ENCODE results near the gene MACC1.

MACC1 gene

DNA sequence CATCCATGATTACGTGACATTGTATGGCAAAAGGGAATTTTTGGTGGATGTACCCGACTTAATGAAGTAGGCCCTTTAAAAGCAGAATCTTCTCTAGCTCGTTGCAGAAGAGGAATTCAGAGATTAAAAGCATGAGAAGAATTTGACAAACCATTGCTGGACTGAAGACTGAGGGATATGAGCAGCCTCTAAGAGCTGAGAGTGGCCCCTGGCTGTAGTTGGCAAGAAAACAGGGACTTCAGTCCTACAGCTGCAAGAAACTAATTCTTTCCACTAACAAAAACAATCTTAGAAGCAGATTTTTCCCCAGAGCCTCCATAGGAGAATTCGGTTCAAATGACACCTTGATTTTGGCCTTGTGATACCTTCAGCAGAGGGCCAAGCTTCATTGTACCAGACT lies 34.1 kb downstream of the MACC1 start:
- in situ Hi-C loops (cut with HindIII; ENCODE audit: low sequenced_read_pairs) = no loop called here

DNA sequence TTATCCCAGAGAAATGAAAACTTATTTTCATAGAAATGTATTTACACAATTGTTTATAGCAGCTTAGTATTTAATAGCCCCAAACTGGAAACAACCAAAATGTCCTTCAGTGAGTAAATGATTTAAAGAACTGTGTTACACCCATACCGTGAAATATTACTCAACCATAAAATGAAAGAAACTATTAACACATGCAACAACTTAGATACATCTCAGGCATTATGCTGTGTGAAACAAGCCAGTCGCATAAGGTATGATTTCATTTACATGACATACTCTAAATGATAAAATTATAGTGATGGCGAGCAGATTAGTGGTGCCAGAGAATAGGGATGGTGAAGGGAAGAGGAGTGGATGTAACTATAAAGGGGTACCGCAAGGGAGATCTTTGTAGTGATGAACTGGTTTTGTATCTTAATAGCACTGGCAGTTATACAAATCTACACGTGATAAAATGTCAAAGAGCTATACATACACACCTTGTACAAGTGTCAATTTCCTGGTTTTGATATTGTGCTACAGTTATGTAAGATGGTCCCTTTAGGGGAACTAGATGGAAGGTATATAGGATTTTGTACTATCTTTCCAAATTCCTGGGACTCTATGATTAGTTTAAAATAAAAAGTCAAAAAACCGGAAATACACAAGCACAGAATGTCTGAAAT lies 40.5 kb downstream of the MACC1 start:
- in situ Hi-C loops (cut with HindIII; ENCODE audit: low sequenced_read_pairs) = no loop called here

DNA sequence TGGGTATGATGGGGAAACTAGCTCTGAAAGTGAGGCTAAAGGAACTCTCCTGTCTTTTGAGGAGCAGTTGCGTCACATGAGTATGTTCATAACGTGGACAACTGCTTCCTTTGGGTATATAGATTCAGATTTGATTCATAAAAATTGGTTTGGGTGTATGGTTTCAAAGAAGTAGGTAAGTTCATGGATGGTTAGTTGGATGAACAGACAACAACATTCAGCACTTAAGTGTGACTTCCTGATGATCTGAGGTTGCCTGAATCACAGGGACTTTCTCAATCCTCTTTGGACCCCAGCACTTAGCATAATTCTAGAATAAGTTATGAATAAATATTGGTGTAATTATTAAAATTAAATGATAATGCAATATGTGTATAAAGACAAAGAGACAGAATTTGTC lies 43.4 kb downstream of the MACC1 start:
- in situ Hi-C loops (cut with HindIII; ENCODE audit: low sequenced_read_pairs) = no loop called here

DNA sequence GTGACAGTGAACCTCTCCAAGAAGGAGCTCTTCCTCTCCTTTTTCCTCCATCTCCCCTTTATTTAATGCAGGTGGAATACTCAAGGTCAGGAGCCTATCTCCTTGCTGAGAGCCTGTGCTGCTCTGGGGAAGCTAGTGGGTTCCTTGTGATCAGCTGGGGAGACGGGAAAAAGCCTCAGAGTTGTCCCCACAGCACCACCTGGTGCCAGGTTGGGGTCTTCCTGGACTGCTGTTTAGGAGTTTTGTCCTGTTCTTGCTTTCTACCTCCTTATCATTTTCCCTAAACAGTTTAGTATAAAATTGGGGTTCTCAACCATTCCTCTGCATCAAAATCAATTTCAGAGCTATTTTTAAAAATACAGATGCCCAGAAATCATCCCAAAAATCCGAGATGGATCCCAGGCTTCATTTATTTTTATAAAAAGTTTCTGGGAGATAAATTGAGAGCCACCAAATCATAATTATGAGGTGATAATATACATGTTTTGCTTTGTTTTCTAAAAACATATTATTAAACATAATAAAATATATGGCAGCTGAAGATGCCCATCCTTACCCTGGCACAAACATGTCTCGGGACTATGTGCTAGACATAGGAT lies 44.3 kb downstream of the MACC1 start:
- in situ Hi-C loops (cut with HindIII; ENCODE audit: low sequenced_read_pairs) = no loop called here

DNA sequence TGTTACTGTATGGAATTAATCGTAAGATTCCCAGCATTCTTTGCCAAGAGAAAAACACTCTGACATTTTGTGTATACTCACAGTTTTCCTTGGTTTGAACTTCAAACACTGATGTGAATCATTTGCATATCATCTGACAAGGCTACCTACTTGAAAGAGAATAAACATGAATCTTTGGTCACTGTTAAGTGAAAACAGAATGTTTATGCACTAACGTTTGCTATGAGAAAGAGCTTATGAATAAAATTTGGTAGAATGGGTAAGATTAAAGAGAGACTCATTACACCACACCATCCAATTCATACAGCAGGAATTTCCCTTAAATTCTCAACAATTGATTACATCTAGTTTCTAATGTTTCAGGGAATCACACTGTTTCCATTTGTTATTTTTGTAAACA lies 46.6 kb downstream of the MACC1 start:
- in situ Hi-C loops (cut with HindIII; ENCODE audit: low sequenced_read_pairs) = no loop called here

DNA sequence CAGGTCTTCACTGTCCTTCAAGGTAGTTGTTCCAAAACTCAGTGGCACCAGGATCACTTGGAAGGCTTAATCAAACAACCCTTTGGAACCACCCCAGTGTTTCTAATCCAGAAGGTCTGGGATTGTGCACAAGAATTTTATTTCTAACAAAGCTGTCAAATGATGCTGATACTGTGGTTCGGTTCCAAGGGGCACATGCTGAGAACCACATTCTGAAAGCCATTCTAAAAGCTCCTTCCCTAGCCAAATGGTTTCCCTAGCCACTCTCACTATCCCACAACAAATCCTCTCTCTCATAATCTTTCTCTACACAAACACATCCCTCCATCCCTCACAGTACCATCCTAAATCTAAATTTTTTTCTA lies 52.1 kb downstream of the MACC1 start:
- in situ Hi-C loops (cut with HindIII; ENCODE audit: low sequenced_read_pairs) = no loop called here

DNA sequence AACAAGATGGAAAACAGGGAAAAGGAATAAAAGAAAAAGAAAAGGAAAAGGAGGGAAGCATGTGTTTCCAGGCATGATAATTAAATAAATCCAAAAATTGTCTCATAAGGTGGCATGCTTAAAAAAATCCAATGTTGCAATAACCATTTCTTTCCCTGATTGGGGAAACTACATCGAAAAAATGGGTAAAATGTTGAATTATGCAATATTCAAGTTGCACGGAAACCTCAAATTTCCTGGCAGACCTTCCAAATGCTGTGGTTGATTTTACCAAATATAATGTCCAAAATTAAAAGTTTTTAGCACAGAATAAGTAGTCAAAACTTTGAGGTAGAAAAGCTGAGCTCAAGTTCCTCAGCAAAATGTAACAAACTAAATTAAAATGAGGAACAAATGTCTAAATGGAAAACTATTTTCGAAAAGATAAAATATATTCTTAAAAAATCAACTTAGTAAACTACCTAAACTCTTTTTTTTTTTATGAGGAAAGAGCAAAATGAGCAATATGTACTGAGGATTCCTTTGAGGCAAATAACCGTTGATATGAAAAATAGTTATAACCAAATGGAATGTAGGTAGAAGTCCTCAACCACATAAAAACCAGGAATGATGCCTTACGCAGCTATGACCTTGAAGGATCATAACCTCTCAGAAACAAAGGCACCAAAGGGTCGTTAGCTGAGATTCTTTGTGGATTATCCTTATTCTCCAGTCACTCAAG lies 52.6 kb downstream of the MACC1 start:
- in situ Hi-C loops (cut with HindIII; ENCODE audit: low sequenced_read_pairs) = no loop called here

DNA sequence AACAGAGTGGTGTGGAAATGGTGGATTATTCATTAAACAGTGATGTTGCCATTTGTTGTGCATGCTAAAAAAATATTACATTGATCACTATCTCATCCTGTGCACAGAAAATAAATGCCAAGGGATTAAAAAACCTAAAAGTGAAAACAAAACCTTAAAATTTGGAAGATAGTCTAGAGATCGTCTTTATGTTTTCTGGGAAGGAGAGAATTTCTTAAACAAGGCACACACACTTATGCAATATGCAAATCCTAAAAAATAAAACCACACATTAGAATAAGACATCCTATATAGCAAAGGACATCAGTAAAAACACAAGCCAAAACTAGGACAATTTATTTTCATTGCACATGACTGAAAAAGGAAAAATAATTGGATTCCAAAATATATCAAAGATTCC lies 54.5 kb downstream of the MACC1 start:
- in situ Hi-C loops (cut with HindIII; ENCODE audit: low sequenced_read_pairs) = no loop called here

DNA sequence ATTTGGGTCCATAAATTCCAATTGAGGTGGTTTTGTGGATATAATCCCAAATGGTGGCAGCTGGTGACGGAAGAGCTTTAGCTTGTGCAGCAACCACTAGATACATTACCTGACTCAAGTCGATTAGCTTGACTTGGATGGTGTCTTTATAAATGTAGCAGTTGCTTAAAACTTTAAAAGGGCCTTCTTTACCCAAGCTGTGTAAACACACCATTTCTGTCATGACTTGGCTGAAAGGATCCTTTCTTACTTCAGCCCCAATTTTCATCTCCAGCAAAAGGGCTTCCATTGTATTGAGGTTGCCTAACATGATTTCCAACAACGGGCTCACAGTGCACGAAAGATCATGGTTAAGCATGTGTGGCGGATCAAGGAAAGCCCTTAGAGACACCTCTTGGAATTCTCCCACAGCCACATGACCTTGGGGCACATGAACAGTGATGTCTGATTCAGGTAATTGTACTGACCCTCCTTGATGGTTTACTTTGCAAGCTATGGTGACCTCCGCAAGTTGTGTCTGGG lies 57.9 kb downstream of the MACC1 start:
- in situ Hi-C loops (cut with HindIII; ENCODE audit: low sequenced_read_pairs) = no loop called here

DNA sequence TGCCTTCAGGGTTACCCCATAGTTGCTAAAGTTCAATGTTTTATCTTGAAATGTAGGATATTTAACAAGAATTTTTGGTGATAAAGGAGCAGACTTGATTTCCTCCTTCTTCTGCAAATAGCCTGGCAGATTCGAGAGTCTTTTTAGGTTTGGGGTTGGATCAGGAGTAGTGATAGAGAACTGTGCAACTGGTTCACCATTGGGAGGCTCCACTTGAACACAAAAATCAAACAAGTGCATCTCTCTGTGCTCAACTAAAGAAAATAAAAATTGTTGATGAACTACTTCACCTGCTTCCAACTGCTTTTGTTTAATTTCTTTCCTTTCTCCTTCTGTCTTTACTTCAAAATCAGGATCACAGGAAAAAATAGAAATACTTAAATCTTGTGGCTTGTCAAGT lies 58.5 kb downstream of the MACC1 start:
- in situ Hi-C loops (cut with HindIII; ENCODE audit: low sequenced_read_pairs) = no loop called here

DNA sequence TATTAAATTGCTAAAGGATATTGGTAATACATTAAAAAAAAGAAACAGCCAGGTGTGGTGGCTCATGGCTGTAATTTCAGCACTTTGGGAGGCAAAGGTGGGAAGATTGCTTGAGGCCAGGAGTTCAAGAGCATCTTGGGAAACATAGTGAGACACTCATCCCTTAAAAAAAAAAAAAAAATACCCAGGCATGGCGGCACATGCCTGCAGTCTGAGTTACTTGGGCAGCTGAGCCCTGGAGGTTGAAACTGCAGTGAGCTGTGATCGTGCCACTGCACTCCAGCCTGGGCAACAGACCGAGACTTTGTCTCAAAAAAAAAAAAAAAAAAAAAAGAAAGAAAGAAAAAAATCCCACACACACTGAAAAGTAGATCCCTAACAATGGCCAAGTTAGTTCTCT lies 59.7 kb downstream of the MACC1 start:
- in situ Hi-C loops (cut with HindIII; ENCODE audit: low sequenced_read_pairs) = no loop called here

DNA sequence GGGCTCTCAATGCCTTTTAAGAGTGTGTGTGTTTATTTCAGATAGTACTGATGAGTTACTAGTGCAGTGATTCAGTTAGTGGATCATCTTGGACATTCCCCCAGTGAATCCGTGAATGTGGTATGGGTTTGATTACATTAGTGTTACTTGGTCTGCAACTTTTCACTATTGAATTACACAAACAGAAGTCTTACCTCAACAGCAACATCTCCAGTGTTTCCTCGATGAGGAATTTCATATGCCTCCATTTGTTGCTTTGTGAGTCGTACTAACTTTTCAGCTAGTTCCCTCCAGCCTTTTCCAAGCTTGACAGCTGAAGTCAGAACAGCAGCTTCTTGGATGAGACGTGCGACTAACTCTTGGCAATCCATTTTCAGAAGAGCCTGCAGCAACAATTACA lies 63.2 kb downstream of the MACC1 start:
- in situ Hi-C loops (cut with HindIII; ENCODE audit: low sequenced_read_pairs) = no loop called here

DNA sequence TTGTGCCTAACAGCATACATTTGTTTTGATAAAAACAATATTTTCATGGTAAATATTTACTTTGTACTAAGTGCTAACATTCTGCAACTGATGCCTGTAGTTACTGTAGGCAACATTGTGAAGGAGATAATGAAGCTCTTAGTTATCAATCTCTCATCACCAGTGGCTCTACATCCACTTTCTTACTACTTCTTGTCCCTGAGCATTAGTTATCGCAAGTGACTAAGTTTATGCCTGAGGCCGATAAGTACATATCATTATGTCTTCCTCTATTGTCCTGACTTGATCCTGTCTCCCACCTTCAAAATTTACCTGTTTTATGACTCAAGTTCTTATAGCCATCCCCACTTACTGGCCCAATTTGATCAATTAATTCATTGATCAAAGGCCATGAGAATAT lies 63.6 kb downstream of the MACC1 start:
- in situ Hi-C loops (cut with HindIII; ENCODE audit: low sequenced_read_pairs) = no loop called here

DNA sequence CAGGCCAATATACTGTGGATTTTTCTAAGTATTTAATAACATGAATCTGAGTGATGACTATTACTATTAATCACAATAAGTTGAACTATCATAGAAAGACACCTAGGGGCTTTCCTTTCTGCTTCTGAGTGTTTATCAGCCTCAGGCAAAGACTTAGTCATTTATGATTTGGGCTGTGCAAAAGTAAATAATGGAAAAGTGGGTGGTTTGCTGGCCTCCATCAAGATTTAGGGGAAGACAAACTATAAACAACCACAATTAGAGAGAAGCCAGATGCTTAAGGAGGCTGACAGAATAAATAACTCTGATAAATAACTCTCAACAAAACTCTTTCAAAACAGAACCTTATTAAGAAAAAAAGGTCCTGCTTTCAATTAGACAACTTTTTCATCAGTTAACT lies 64.7 kb downstream of the MACC1 start:
- in situ Hi-C loops (cut with HindIII; ENCODE audit: low sequenced_read_pairs) = no loop called here

DNA sequence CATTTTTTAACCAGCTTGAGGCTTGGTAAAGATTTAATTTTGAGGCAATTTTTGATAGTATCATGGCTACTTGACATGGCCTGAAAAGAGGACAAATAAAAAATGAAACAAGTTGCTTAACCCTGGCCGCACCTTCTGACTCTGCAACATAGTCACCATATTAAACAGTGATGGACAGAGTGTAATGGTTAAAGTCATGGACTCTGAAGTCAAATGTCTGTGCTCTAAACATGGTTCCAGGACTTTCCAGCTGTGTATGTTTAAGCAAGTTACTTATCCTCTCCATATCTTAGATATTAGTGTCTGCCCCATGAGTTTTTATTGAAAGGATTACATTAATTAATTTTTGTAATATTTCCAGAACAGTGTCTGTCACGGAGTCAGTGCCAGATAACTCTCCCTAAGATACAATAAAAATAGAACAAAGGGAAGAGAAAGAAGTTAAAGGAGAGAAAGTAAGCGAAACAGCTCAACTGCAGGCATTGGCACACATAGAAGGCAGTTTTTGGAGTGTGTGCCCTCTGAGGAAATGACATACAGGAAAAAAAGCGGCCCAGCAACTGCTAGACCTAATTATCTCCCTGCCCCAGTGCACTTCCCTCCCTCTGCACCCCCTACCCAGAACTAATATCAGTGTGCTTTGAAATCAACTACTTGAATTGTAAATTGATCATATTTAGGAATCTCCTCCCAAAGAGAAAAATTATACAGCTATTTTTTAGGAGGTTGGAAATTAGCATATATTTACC lies 65.3 kb downstream of the MACC1 start:
- in situ Hi-C loops (cut with HindIII; ENCODE audit: low sequenced_read_pairs) = no loop called here

DNA sequence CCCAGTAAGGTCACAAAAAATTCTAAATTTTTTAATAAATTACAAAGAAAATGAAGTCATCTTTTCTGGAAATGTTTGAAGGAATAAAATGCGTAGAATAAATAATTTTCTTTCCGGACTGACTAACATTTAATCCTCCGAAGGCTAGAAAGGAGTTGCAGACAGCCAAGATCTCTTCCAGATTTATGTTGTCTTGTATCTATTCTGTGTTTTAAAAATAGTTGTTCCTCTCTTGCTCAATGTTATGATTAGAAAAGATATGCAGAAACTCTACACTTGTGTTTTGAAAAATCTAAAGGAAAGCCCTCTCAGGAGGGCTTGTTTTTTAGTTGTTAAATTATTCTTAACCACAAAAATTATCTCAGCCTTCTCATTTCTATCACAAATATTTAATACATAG lies 70.7 kb downstream of the MACC1 start:
- in situ Hi-C loops (cut with HindIII; ENCODE audit: low sequenced_read_pairs) = no loop called here

DNA sequence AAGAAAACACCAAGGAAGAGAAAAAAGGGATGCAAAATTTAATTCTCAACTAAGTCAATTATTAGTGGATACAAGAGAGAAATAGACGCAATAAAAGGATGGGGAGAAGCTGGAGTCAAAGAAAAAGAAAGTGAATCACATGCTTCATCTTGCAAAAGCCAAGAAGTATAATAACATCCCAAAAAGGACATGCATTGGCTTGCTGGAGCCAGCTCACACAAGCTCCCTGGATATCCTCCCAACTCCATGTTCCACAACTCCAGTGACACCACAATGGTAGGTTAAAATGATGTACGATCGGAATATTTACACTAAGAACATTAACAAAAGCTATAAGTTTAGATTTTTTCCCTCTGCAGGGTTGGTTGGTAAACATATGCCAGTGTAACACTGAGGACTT lies 72.4 kb downstream of the MACC1 start:
- in situ Hi-C loops (cut with HindIII; ENCODE audit: low sequenced_read_pairs) = no loop called here

DNA sequence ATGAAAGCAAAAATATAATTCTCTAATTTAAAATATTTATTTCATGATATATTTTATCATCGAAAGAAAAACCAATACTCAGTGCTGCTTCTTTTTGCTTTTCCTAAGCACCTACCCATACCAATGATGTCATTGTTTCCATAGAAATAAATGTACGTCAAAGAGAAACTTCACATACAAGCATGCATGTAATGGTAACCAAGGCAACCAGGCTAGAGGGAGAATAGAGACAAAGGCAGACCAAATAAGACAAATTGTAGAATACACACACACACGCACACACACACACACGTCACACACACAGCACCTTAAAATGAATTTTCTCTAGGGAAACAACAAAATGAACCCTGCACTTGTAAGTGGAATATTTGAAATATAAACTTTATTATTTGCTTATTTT lies 75.5 kb downstream of the MACC1 start:
- in situ Hi-C loops (cut with HindIII; ENCODE audit: low sequenced_read_pairs) = no loop called here

DNA sequence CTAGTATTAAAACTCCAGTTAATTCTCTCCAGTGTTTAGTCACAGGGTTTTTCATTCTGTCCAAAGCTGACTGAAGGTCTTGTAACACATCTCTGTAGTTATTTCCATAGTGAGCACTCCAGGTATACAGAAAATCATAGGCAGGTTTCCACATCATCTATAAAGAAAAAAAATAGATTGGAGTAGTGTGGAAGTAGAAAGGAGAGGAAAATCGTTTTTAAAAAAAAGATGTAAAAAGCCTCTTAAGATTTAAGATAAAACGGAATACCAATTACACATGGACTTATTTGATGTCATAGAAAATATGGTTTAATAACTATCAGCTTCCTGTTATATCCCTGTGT lies 76.2 kb downstream of the MACC1 start:
- in situ Hi-C loops (cut with HindIII; ENCODE audit: low sequenced_read_pairs) = no loop called here

DNA sequence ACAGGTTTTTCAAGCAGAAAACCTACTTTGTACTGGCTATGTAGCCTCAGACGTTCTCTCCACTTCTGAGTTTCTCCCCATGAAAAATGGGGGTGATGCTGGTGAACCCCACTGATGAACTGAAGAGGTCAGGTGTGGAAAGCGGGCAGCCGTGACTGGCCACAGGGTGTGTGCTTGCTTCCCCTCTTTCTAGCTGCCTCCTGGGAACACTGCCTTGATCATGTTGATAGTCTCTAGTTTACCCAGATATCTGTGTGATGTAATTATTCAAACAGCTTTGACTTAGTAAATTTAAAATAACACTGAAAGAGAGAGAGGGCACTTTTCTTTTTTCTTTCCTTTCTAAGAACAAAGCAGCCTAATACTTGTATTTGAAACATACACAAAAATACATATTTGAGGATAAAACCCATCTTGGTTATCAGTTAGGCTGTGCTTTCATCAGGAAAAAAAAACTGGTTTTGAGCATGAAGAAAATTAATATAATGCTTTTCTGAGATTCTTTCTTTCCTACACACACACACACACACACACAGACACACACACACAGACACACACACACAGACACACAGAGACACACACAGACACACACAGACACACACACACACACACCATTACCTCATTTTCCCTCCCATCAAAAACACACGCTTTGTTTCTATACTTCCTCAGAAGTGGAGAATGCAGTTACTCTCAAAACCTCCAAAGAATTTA lies 76.7 kb downstream of the MACC1 start:
- in situ Hi-C loops (cut with HindIII; ENCODE audit: low sequenced_read_pairs) = no loop called here

DNA sequence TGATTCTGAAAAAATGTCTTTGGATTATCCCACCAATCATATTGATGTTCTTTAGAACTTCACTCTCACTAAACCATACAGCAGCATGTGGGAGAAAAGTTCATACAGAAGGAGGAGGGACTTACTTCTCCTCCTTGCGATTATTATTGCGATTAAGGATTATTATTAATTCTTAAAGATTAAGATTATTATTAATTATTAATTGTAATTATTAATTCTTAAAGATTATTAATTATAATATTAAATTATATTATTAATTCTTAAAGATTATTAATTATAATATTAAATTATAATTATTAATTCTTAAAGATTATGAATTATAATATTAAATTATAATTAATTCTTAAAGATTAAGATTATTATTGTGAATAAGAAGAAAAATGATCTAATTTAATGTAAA lies 80.5 kb downstream of the MACC1 start:
- in situ Hi-C loops (cut with HindIII; ENCODE audit: low sequenced_read_pairs) = no loop called here
